Measurements from ENCODE around the gene DOCK10.
A peak's percentile ranks its signal among the peaks of the same experiment; 100 is the strongest.

Gene DOCK10

GRCh38 chr2:224722250-224722649 is 320.0 kb downstream of the DOCK10 start:
- Mint-ChIP-seq H3K27me3 (ENCODE audit: low read depth, poor library complexity) (no peaks in the 10 kb centered on the region), H3K4me3 (no peak overlapping the region), H3K36me3 (ENCODE audit: low read depth) (no peaks in the 10 kb centered on the region), H3K27ac (no peak overlapping the region), H3K4me1 (no peaks in the 10 kb centered on the region), H3K9me3 (peaks cover 10% of the 10 kb centered on the region)
- TF ChIP-seq CTCF (IDR thresholded peaks at IDR 0.05) = no peak
- DNase-seq = no peak

GRCh38 chr2:224716921-224717320 is 325.3 kb downstream of the DOCK10 start:
- H3K4me1 Mint-ChIP-seq = no peaks in the 10 kb centered on the region
- no peak for TF ChIP-seq CTCF (IDR thresholded peaks at IDR 0.05)
- H3K36me3 Mint-ChIP-seq (ENCODE audit: low read depth) = no peaks in the 10 kb centered on the region
- peaks cover 6% of the 10 kb centered on the region for H3K27me3 Mint-ChIP-seq (ENCODE audit: low read depth, poor library complexity)
- H3K4me3 Mint-ChIP-seq = no peak overlapping the region
- H3K9me3 Mint-ChIP-seq = peaks cover 7% of the 10 kb centered on the region
- no peak overlapping the region for H3K27ac Mint-ChIP-seq
- no peak for DNase-seq

- H3K27me3 Mint-ChIP-seq (ENCODE audit: low read depth, poor library complexity) = peaks cover 6% of the 10 kb centered on the region
- H3K4me3 Mint-ChIP-seq = no peak within 1 kb of the TSS
- no peak for DNase-seq
- peak within 1 kb of the TSS; percentile 21 for H3K27ac Mint-ChIP-seq
- TF ChIP-seq CTCF (IDR thresholded peaks at IDR 0.05) = no peak
- no peaks in the 10 kb centered on the region for H3K36me3 Mint-ChIP-seq (ENCODE audit: low read depth)
- peaks cover 7% of the 10 kb centered on the region for H3K9me3 Mint-ChIP-seq
- H3K4me1 Mint-ChIP-seq = no peaks in the 10 kb centered on the region
Observed at GRCh38 chr2:224716201-224716600, 326.1 kb downstream of the DOCK10 start, which contains the start of gene CCDC195. Gene CCDC195, minus strand, starts transcription at chr2:224716365. Its CDS starts 0 bp downstream, at chr2:224716365.

All from nephron progenitor cell (in vitro differentiated cells).